AG04449 (cell line): ENCODE measurements around the gene XPO6.

Source experiments
- CTCF ChIA-PET: fragments of 350-600 bp; formaldehyde crosslinking; extraction: SDS; loops from one replicate; lab custom pipeline; 2021; ENCODE audit warnings: antibody characterized with exemption; lab: Yijun Ruan, JAX
- POLR2A ChIA-PET: fragments of 400-600, 350-600 bp; formaldehyde crosslinking; extraction: SDS; loops from one replicate; lab custom pipeline; 2020; ENCODE audit warnings: antibody characterized with exemption, inconsistent platforms; lab: Yijun Ruan, JAX
- DNase-seq: peaks from one replicate; pipeline ENCODE4 v3.0.0-alpha.2; 2010; ENCODE audit warnings: low read depth, low spot score
- H3K4me3 ChIP-seq: 2 replicates; pipeline ENCODE4 v1.5.1; 2011; ENCODE audit warnings: low read depth, mild to moderate bottlenecking, control low read depth, low read length
- TF ChIP-seq, protein P1 (sequence below): IDR thresholded peaks from one replicate; pipeline ENCODE4 v1.5.1; 2011; ENCODE audit warnings: mild to moderate bottlenecking, moderate library complexity, low read length, control low read depth, inconsistent platforms; ENCODE audit not compliant: insufficient read depth; ENCODE audit errors: missing control alignments

Gene XPO6, protein sequence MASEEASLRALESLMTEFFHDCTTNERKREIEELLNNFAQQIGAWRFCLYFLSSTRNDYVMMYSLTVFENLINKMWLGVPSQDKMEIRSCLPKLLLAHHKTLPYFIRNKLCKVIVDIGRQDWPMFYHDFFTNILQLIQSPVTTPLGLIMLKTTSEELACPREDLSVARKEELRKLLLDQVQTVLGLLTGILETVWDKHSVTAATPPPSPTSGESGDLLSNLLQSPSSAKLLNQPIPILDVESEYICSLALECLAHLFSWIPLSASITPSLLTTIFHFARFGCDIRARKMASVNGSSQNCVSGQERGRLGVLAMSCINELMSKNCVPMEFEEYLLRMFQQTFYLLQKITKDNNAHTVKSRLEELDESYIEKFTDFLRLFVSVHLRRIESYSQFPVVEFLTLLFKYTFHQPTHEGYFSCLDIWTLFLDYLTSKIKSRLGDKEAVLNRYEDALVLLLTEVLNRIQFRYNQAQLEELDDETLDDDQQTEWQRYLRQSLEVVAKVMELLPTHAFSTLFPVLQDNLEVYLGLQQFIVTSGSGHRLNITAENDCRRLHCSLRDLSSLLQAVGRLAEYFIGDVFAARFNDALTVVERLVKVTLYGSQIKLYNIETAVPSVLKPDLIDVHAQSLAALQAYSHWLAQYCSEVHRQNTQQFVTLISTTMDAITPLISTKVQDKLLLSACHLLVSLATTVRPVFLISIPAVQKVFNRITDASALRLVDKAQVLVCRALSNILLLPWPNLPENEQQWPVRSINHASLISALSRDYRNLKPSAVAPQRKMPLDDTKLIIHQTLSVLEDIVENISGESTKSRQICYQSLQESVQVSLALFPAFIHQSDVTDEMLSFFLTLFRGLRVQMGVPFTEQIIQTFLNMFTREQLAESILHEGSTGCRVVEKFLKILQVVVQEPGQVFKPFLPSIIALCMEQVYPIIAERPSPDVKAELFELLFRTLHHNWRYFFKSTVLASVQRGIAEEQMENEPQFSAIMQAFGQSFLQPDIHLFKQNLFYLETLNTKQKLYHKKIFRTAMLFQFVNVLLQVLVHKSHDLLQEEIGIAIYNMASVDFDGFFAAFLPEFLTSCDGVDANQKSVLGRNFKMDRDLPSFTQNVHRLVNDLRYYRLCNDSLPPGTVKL

DNA sequence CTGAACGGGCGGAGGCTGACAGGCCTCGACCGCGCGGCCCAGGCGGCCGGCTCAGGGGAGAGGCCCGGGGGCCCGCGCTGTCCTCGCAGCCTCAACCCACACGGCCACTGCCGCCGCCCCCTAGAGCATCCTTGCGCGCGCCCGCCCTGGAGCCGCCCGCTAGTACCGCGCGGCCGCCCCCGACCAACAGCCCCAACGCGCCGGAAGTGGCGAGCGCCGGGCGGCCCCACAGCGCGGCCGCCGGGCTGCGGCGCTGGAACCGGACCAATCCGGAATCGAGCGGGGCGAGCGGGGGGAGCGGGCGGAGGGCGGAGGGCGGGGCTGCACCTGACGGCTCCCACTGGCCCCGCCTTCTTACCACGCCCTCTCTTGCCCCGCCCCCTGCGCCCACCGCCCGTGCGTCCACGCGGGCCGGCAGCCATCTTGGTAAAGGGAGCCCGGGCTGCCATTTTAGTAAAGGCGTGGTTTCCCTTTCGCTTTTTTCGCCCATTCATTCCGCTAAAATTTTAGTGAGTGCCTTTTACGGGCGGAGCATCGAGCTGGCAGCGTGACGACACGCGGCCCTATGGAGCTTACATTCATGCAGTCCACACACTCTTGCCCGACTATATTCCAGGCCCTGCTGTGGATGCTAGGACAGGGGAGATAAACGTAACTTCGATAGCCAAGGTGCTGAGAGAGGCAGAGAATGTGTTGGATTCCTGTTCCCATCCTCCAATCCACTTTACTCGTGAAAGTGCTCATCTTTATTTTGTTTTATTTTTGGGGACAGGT is at the start of gene XPO6:
Gene XPO6, minus strand, starts transcription at position 208 of the 774 bp plus-strand sequence. CDS start 597 bp downstream, outside the sequence.
- CTCF ChIA-PET = interaction anchor here (0.7 to 1.2 kb wide), 2 partner anchors 17 kb away, joined by 3 read pairs; no protein-coding TSS in a partner anchor

DNA sequence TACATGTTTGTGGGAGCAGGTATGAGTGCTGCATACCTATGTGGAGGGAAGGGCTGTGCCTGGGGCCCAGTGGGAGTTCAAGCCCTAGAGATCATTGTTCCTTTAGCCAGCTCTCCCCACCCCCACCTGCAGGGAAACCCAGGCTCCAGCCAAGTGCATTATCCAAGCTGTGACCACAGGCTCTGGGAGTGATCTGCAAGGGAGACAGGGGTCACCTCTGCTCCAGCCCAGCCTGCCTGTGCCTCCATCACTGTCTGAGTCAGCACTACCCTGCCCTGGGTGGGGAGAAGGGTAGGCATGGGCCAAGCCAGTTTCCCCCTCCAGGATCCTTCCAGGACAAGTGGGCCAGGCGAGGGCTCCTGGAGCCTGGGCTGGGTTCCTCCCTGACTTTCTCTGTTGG is 48.4 kb upstream of the XPO6 start:
- H3K4me3 ChIP-seq = no peak overlapping the region
- ChIA-PET POLR2A (no interaction called here), CTCF (interaction anchor here (0.7 to 1.2 kb wide), 2 partner anchors 14 to 18 kb away, joined by 3 to 5 read pairs; no protein-coding TSS in a partner anchor)
- TF ChIP-seq, protein P1, sequence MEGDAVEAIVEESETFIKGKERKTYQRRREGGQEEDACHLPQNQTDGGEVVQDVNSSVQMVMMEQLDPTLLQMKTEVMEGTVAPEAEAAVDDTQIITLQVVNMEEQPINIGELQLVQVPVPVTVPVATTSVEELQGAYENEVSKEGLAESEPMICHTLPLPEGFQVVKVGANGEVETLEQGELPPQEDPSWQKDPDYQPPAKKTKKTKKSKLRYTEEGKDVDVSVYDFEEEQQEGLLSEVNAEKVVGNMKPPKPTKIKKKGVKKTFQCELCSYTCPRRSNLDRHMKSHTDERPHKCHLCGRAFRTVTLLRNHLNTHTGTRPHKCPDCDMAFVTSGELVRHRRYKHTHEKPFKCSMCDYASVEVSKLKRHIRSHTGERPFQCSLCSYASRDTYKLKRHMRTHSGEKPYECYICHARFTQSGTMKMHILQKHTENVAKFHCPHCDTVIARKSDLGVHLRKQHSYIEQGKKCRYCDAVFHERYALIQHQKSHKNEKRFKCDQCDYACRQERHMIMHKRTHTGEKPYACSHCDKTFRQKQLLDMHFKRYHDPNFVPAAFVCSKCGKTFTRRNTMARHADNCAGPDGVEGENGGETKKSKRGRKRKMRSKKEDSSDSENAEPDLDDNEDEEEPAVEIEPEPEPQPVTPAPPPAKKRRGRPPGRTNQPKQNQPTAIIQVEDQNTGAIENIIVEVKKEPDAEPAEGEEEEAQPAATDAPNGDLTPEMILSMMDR = no peak
- DNase-seq = no peak

More for the DNA sequence above, at the start of gene XPO6:
- DNase-seq = peak; percentile 55
- POLR2A ChIA-PET = interaction anchor here (0.6 to 1.1 kb wide), 5 partner anchors 10 to 121 kb away, joined by 3 to 6 read pairs (median 4); no protein-coding TSS in a partner anchor
- TF ChIP-seq, protein P1 = no peak
- H3K4me3 ChIP-seq = peak within 1 kb of the TSS; percentile 80

DNA sequence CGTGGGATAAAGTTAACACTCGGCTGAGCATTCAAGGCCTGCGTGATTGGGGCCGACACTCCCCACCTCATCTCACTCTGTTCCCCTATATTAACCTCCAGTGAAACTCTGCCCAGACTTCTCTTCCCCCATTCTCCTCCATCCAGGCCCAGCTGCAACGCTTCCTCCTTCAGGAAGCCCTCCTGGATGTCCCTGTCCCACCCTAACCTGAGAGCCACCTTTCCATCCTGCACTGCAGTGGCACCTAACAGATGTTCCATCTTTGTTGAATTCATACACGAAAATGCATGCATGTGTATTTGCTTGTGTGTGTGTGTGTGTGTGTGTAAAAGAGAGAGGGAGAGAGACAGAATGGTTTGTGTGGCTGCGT is 48.0 kb upstream of the XPO6 start:
- CTCF ChIA-PET = interaction anchor here (1.1 to 1.4 kb wide), 3 partner anchors 14 to 18 kb away, joined by 3 to 5 read pairs (median 5); no protein-coding TSS in a partner anchor
- POLR2A ChIA-PET = no interaction called here
- no peak overlapping the region for H3K4me3 ChIP-seq
- no peak for DNase-seq
- TF ChIP-seq, protein P1 = no peak

DNA sequence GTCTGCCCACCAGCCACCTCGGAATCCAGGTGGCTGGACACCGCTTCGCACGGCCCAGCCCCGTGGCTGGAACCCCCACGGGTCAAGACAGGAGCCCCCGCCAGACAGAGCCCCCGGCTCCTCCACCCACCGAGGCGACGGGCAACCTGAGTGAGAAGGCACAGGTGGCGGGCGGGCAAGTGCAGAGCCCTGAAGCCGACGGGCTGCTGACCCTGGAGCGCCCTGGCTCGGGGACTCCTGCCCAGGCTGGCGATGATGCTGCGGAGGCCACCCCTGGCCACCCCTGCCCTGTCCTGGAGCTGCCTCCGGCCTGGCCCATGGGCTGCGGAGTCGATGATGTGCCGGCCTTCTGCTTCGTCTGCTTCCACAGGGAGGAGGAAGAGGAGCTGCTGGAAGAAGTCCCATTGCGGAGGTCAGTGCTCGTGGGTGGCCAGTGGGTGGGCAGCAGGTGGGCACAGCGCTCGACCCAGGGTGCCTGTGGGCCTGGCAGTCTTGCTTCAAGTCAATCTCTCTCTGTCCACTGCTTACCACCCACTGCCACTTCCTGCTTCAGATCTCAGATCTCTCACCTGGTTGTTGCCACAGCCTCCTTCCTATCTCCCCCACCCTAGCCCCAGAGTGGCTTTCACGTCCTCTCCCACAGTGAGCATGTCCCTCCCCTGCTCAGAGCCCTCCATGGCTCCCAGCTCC is 47.5 kb upstream of the XPO6 start:
- ChIA-PET POLR2A (no interaction called here), CTCF (interaction anchor here (0.8 to 1.4 kb wide), 4 partner anchors 15 to 41 kb away, joined by 3 to 5 read pairs (median 4); no protein-coding TSS in a partner anchor)
- no peak overlapping the region for H3K4me3 ChIP-seq

More for the DNA sequence above, 47.5 kb upstream of the XPO6 start:
- TF ChIP-seq, protein P1 = no peak
- no peak for DNase-seq
